NCI-H2081 treated with DMSO at 0.1 percent for 48 hours (cell line): ENCODE measurements around the gene MRPL58.
"Not testable (repeated sequence)": the region's sequence is repeated elsewhere in the genome, so short reads cannot be mapped to it uniquely, and the experiment has no call there.

Experiments used
- DNase-seq: peaks from one replicate; lab custom pipeline; 2025; lab: John Stamatoyannopoulos, UW

MRPL58 gene

DNA sequence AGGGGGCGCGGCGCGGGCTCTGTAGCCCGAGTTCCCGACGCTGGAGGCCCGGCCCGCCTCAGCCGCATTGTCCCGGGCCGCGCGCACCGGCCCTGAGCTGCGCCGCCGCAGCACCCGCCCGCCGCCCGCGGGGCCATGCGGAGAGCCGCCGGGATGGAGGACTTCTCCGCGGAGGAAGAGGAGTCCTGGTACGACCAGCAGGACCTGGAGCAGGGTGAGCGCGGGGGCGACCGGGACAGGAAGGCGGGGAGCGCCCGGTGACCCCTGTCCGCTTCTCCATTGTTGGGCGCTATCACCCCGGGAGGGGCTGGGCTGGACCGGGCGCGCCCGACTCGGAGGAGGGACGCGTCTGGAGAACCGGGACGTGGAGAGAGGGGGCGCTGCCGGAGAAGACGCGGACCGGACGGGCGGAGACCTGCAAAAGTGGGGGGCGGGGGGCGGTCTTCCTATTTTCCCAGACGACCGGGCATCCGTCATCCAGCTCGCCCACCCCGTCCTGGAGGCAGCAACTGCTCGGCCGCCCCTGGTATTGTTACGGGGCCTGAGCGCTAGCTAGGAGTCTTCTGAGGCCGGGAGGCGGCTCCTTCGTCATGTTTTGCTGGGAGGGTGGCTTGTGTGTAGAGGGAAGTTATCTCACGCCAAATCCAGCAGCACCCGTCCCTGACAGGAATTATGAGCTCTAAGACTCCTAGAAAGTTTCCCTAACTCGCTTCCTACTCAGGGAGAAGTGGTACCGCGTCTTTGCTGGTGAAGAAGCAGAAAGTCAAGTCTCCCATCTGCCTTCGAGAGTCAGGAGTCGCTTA lies 24.4 kb upstream of the MRPL58 start:
- DNase-seq: no peak

DNA sequence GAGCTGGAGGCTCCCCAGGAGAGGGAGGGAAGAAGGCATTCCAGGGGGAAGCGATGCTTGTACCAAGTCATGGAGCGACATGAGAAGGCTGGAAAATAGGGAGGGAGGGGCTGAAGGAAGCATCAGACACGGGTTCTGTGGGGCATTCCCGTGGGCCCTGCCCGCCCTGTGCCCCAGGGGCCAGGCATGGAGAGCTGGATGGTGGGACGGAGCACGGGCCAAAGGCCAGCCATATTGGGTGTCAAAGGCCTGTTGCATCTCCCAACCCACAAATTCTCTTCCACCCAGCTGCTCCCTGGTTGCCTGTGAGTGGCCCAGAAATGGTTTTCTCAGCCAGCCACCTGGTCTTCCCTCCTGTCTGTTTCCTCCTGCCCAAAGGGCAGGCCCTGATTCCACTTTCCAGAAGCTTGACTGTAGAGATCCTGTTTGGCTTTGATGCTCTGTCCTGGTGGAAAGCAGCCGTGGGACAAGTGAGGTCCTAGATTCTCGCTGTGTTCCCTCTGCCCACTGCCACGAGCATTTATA lies 21.8 kb upstream of the MRPL58 start:
- no peak for DNase-seq

DNA sequence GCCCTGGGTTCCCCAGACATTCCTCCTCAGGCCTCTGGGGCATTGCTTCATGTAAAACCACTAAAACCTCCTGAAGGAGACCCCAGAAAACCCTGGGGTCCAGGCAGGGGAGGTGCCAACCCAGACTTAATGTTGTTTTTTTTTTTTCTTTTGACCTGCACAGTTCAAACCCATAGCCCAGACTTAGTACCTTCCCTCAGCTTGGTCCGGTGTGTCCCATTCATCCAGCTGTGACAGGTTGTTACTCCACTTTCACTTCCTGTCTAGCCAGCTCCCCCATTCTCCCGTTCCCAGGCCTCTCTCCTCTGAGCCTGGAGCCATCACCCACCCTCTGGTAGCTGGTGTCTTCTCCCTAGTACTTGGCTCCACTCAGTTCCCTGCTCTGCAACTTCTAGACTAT lies 20.2 kb upstream of the MRPL58 start:
- DNase-seq: no peak

DNA sequence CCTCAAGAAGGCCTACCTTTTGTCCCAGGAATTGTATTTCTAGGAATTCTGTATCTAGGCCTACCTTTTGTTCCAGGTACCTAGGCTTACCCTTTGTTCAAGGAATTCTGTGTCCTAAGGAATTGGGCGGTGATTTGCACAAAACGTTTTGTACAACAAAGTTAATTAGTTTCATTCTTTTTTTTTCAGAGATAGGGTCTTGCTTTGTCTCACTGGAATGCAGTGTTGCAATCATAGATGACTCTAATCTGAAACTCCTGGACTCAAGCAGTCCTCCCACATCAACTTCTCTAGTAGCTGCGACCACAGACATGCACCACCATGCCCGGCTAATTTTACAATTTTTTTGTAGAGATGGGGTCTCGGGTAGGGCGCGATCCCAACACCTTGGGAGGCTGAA lies 18.0 kb upstream of the MRPL58 start:
- no peak for DNase-seq

DNA sequence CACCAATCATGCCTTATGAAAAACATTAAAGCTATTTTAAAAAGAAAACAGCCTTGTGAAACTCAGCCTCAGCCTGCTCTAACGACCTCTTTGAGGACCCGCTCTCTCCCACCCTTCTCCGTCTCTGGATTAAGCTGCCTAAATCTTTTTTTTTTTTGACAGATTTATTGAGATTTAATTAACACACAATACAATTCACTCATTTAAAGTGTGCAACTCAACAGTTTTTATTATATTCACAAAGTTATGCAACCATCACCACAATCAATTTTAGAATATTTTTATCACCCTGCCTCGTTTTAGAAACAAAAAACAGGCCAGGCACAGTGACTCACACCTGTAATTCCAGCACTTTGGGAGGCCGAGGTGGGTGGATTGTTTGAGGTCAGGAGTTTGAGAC lies 16.6 kb upstream of the MRPL58 start:
- no peak for DNase-seq

DNA sequence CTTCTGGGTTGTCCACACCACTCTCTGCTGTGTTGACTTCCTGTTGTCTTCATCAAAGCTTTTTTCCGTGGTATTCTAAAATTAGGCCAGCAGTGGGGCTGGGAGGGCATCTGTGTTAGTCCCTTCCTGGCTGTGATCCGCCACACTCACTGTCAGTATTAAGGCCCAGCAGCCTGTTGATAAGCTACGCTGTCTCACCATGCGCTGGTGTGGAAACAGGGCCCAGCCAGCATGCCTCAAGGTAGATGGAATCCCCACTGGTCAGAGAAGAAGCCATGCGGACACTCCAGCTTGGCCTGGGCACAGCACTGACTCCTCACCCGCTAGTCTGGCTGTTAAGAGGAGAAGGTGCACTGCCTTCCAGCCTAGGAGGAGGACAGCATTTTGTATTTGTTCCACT lies 13.7 kb upstream of the MRPL58 start:
- DNase-seq: no peak

DNA sequence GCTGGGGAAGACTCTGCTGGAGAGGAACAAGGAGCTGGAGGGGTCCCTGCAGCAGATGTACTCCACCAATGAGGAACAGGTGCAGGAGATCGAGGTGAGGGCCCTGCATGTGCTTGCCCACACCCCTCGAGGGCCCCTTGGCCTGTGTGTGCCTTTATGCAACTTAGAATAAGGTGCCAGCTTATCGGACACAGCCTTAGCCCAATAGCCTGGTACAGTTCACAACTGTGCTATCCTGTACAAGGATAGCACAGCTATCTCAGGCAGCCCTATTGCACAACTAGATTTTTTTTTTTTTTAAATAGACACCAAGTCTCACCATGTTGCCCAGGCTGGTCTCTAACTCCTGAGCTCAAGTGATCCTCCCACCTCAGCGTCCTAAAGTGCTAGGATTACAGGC lies 12.9 kb upstream of the MRPL58 start:
- no peak for DNase-seq

DNA sequence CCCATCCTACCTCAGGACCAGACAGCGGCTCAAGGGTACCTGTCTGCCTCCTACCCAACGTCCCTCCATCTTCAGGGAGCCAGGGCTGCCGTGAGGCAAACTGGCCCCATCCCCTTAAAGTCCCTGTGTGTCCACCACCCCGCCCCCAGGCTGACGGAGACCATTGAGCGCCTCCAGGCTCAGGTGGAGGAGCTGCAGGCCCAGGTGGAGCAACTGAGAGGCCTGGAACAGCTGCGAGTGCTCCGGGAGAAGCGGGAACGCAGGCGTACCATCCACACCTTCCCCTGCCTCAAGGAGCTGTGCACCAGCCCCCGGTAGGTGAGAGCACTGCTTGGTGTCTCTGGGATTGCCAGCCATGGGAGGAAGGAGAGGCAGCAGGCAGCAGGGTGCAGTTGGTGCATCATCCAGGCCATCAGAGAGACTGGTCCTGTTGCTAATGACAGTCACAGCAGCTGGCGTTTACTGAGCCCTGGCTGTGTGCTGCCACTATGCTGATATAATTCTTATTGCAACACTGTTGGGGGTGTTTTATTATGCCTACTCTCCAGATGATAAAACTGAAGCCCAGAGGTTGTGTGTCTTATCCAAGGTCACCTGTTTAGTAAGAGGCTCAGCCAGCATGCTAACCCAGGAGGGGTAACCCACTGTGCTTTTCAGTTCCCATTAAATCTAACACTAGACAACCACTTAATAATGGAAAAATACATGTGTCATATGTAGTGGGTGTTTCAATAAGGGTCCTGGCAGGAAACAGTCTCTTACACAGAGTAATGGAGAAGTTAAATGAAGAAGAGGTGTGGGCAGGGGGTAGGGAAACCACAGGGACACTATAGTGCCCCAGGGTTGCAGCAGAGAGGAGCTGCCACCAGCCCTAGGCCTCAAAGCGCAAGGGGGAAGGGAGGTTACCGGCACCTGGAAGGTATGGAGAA lies 10.3 kb upstream of the MRPL58 start:
- no peak for DNase-seq

DNA sequence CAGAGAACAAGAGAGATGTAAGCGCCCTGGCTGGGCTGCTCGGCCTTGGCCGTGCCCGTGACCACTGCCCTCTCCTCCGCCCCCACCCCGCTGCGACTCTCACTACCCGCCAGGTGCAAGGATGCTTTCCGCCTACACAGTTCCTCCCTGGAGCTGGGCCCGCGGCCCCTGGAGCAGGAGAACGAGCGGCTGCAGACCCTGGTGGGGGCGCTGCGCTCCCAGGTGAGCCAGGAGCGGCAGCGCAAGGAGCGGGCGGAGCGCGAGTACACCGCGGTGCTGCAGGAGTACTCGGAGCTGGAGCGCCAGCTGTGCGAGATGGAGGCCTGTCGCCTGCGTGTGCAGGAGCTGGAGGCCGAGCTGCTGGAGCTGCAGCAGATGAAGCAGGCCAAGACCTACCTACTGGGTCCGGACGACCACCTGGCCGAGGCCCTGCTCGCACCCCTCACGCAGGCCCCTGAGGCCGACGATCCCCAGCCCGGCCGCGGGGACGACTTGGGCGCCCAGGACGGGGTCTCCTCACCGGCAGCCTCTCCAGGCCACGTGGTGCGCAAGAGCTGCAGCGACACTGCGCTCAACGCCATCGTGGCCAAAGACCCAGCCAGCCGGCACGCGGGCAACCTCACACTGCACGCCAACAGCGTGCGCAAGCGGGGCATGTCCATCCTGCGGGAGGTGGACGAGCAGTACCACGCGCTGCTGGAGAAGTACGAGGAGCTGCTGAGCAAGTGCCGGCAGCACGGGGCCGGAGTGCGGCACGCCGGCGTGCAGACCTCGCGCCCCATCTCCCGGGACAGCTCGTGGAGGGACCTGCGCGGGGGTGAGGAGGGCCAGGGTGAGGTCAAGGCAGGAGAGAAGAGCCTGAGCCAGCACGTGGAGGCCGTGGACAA lies 9.2 kb upstream of the MRPL58 start:
- no peak for DNase-seq

DNA sequence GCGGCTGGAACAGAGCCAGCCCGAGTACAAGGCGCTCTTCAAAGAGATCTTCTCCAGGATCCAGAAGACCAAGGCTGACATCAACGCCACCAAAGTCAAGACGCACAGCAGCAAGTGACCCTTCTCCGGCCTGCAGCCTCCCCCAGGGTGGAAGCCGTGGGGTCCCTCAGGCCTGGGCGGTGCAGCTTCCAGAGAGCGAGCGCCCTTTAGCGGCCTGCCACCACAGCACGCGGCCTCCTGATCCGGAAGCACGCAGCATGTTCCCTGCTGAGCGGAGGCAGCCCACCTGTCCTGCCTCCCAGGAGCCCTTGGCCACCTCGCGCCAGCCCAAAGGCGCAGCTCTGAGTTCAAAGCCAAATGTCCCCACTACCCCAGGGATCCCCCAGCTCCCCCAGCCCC lies 8.5 kb upstream of the MRPL58 start:
- no peak for DNase-seq

DNA sequence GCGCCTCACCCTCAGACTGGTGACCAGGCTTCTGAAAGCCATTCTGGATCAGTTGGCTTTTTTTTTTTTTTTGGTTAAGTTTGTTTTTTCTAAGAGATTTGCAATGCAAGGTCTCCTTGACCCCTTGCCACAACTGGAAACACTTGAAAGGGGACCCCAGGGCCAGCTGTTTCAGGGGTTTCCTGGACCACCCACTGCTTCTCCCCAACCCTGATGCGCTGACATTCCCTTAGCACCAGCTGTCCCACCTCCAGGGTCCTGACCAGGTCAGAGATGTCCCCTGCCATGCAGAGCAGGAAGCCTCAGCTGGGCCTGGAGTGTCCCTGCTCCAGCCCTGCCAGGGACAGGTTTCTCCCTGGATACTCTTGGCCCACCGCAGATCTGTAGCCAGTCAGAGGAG lies 8.1 kb upstream of the MRPL58 start:
- no peak for DNase-seq

DNA sequence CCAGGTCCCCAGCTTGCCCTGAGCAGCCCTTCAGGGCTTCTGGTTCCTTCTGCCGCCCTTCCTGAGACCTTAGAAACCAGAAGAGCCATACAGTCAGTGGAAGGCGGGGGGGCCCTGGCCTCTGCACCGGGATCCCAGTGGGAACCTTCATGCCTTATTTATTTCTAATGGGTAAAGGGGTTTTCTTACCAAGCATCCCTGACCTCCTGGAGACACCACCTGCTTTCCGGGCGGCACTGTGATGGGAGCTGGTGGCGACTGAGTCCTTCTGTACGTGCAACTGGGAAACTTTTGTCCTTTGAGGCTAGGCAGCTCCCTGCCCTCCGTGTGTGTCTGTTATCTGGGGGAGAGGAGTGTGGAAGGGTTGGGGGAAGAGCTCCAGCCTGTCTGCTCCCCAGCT lies 7.2 kb upstream of the MRPL58 start:
- no peak for DNase-seq

DNA sequence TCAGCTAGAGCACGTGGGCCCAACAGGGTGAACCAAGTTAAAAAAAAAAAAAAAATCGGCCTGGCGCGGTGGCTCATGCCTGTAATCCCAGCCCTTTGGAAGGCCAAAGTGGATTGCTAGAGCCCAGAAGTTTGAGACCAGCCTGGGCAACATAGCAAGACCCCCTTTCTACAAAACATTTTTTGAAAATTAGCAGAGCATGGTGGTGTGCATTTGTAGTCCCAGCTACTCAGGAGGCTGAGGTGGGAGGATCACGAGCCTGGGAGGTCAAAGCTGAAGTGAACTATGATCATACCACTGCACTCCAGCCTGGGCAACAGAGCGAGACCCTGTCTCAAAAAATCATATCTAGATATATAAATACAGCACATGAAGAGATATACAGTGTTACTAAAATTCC lies 6.4 kb upstream of the MRPL58 start:
- DNase-seq: not testable (repeated sequence)

DNA sequence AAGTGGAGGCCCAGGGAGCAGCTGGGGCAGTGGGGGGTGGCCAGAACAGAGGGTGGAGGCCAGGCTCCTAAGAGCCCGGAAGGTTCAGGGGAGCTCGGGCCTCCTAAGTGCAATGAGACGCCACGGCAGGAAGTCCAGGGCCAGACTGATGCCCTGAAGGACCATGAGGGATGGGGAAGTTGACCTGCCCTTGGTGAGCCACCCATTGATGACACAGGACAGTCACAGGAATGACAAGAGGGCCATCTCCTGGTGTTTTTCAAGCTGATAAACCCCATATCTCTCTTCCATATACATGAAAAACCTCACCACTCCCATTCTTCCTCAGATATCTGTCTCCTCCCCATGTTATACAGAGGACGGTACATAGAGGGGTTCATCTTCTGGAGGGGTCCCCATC lies 5.8 kb upstream of the MRPL58 start:
- no peak for DNase-seq

DNA sequence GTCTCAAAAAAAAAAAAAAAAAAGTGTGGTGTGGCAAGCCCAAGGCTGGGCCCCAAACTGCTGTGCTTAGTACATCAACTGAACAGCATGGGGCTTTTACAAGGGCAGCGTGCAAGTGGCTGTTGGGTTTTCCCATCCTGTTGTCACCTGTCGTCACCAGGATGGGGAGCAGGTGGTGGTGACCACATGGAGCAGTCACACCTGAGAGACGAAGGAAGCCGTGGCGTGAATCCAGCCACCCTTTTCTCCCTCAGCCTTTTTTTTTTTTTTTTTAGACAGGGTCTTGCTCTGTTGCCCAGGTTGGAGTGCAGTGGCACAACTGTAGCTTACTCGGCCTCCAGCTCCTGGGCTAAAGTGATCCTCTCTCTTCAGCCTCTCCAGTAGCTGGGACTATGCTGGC lies 4.1 kb upstream of the MRPL58 start:
- DNase-seq: no peak

DNA sequence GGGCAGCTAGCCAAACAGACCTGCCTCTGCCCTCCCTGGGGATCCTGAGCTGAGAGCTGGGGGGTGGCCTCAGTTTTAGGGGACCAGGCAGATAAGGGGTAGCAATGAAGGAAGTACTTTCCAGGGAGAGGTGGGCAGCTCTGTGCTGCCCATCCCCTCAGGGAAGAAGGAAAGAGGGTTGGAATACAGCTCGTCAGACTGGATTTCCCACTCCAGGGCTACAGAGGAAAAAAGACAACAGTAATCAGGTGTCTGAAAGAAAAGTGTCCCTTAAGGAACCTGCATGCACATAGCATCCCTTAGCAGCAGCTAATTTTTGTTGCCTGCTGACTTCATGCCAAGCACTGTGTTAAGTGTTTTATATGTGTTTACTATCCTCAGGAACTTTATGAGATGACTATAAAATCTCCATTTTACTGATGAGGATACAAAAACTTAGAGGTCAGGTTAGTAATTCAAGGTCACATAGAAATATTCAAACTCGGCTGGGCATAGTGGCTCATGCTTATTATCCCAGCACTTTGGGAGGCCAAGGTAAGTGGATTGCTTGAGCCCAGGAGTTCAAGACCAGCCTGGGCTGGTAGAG lies 3.2 kb upstream of the MRPL58 start:
- DNase-seq: no peak

DNA sequence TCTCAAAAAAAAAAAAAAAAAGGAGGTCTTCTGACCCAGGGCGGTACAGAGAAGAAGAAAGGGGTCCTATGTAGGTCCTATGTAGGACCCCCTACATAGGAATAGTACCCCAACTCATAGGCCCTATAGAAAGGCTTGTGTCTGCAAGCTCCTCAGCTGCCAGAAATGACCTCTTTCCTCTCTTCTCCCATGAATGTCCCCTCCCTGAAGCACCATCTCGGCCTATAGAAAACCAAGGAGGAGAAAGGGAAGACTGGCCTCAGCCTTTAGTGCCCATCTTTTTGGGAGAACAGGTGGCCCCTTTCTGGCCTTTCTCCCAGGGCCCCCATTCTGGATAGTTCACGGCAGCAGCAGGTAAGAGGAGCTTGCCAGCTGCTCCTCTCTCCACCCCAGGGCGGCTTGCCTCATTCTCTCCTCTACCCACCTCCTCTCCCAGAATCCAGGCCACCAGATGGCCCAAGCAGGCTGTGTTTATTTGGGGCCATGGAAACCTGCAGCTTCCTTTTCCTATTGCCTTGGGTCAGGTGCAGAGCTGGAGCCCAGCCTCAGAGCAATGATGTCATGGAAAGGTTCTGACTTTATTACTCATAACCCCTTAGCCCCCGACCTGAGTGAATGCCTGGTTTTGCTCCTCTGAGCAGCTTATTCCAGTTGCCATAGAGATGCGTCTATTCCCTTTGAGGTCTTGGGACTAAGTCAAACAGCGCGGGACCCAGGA lies 1.6 kb upstream of the MRPL58 start:
- peak; percentile 76 for DNase-seq

DNA sequence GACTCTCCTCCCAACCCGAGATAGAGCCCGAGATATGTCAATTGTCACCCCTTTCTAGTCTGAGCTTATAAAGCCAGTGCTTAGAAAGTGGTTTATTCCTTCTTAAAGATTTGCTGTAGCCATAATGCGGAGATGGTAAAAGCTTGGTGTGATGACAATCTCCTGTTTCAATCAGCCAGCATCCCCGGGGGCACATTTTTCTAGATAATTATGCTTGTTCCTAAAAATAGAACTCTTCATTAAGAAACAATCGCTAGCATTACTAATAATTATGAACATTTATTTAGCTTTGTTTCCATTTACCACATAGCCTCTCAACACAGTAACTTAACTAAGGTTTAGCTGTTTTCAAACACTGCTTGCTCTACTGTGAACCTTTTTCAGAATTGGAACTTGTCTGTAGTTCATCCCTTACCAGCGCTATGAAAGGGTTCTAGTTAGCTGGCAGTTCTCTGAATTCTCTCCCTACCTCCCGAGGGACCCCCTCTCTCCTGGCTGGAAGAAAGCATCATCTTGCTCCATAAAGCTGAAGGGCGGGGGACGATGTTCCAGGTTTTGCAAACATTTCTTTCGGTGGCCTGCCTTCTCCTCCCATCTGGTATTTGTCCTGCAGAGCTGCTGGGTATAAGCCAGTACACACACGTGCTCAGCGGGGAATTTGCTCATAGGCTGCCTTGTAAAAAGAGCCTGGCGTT lies 922 bp upstream of the MRPL58 start:
- DNase-seq: peak; percentile 63

DNA sequence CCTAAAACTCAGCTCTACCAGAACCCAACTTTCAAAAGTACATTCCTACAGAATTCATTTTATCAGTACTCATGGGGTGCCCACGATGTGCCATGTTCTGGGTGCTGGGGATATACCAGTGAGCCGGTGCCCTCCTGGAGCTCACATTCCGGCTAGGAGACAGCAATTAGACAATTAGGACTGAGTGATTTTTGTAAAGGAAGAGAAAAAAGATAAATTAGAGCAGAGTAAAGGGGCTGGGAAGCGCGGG lies 449 bp upstream of the MRPL58 start:
- DNase-seq: no peak

DNA sequence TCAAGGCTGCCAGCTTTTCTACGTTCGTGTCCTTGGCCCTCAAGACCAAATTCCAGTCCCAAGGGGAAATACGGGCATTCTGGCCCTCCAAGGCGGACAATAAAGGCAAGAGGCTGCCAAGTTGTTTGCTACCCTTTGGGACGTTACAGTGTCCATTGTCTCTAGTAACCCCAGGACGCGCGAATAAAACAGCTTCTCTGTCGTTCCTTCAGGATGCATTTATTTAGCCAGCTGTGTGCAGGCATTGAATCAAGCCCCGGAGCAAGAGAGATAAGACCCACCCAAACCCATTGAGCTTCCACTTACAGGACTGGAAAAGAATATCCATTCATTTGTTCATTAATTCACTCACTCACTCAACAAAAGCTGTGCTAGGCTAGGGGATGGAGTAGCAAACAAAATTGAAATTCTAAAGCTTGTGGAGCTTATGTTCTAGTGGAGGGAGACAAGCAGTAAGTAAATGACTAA lies 656 bp downstream of the MRPL58 start:
- no peak for DNase-seq

DNA sequence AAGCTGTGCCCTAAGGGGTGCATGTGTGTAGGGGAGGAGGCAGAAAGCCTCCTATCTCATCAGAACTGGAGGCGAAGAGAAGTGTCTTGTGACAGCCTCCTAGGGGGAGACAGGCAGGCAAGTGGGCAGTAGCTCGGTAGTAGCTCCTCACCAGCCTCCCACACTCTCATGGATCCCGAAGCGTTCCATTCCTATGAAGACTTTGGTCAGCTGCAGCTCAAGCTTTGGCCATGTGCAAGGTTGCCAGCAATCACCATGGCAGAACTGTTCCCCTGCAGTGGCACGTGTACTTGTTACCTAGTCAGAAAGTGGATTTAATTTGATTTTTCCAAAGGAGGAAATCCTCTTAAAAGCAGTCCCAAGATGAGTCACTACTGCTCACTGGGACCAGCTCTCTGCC lies 6.7 kb downstream of the MRPL58 start:
- DNase-seq: no peak
